GM12878 (cell line): ENCODE data around the gene ZBED2. TPM values are rescaled to one million over a fixed set of nuclear protein-coding genes. Genes with fewer than 3 reads are reported as not detected.

Experiments used
- ATAC-seq: fragments of 200-7000 bp; cut with Tn5 transposase; 3 replicates; pipeline ENCODE4 v1.9.1; 2020; ENCODE audit warnings: mild to moderate bottlenecking, moderate library complexity
- BruUV-seq: library from RNA; stranded (reverse); fragments of 400-500 nt; replicated peaks from 2 replicates; lab custom pipeline; 2021; lab: Mats Ljungman, UMichigan
- CTCF ChIA-PET: fragments of 300-600 bp; sonication (Branson Sonifier 250); formaldehyde crosslinking; extraction: SDS; loops from one replicate; lab custom pipeline; 2021; ENCODE audit warnings: inconsistent platforms; lab: Yijun Ruan, JAX
- POLR2A ChIA-PET: fragments of 350-600 bp; formaldehyde crosslinking; extraction: SDS; loops from one replicate; lab custom pipeline; 2021; ENCODE audit warnings: inconsistent platforms; lab: Charles Lee
- RAD21 ChIA-PET: fragments of 300-600 bp; sonication (Branson Sonifier 250); formaldehyde crosslinking; loops from one replicate; lab custom pipeline; 2023; ENCODE audit warnings: antibody characterized with exemption; ENCODE audit not compliant: unreplicated experiment; lab: Charles Lee
- SMC1A ChIA-PET: fragments of 300-600 bp; sonication (Branson Sonifier 250); formaldehyde crosslinking; loops from one replicate; lab custom pipeline; 2023; ENCODE audit not compliant: unreplicated experiment, uncharacterized antibody; lab: Charles Lee
- DNase-seq: peaks from one replicate; pipeline ENCODE4 v3.0.0-alpha.2; 2011; ENCODE audit warnings: low read depth, low spot score
- FAIRE-seq: peaks from 3 replicates; lab custom pipeline; 2011; peaks lifted over from hg19 to GRCh38; lab: Jason Lieb, UNC
- H2AFZ ChIP-seq: 2 replicates; pipeline ENCODE4 v1.6.0; 2011; ENCODE audit warnings: low read depth, low read length, control low read depth; ENCODE audit not compliant: control insufficient read depth
- H3K27ac ChIP-seq: 2 replicates; pipeline ENCODE4 v1.5.1; 2011; ENCODE audit warnings: control low read depth; ENCODE audit not compliant: control insufficient read depth, insufficient read depth
- H3K27me3 ChIP-seq, 2 experiments: replicated peaks in 1 of 2; 2 replicates each; pipeline versions ENCODE4 v1.6.0 to v1.6.1; 2011; ENCODE audit warnings: low read length in 1 of 2; ENCODE audit not compliant: control insufficient read depth in 2 of 2, insufficient read depth in 2 of 2
- H3K36me3 ChIP-seq, 2 experiments: 2 replicates each; pipeline ENCODE4 v1.5.1; 2011; ENCODE audit warnings: low read length in 1 of 2; ENCODE audit not compliant: control insufficient read depth in 2 of 2, insufficient read depth in 2 of 2
- H3K4me1 ChIP-seq: 2 replicates; pipeline ENCODE4 v1.6.1; 2011; ENCODE audit warnings: mild to moderate bottlenecking, low read length, moderate library complexity, mixed read lengths; ENCODE audit not compliant: control insufficient read depth, insufficient read depth
- H3K4me2 ChIP-seq: 2 replicates; pipeline ENCODE4 v1.6.0; 2011; ENCODE audit warnings: control low read depth; ENCODE audit not compliant: control insufficient read depth, insufficient read depth
- H3K4me3 ChIP-seq: fragments of 200-600 bp; sonication (generic); 2 replicates; pipeline ENCODE4 v1.5.1; 2016
- H3K79me2 ChIP-seq: 2 replicates; pipeline ENCODE4 v1.6.0; 2011; ENCODE audit warnings: low read length; ENCODE audit not compliant: control insufficient read depth, insufficient read depth
- H3K9ac ChIP-seq: 2 replicates; pipeline ENCODE4 v1.8.0; 2011; ENCODE audit warnings: low read length, control low read depth, mixed read lengths; ENCODE audit not compliant: control insufficient read depth, insufficient read depth
- H3K9me3 ChIP-seq: replicated peaks from 3 replicates; pipeline ENCODE4 v1.5.1; 2011; ENCODE audit warnings: mild to moderate bottlenecking, low read length; ENCODE audit not compliant: control insufficient read depth, insufficient read depth
- H4K20me1 ChIP-seq: 2 replicates; pipeline ENCODE4 v1.6.0; 2011; ENCODE audit not compliant: control insufficient read depth, insufficient read depth
- DPF2 ChIP-seq: fragments of 450-650 bp; IDR thresholded peaks from 2 replicates; pipeline ENCODE4 v1.6.1; 2017; ENCODE audit warnings: mild to moderate bottlenecking
- SP1 ChIP-seq: IDR thresholded peaks from one replicate; pipeline ENCODE4 v1.6.1; 2011; ENCODE audit warnings: low read depth, low read length
- SRF ChIP-seq, 2 experiments: IDR thresholded peaks; 2 replicates each; pipeline ENCODE4 v1.6.1; 2011; ENCODE audit warnings: low read depth in 2 of 2, low read length in 2 of 2, mild to moderate bottlenecking in 1 of 2, moderate library complexity in 1 of 2
- SUZ12 ChIP-seq: fragments of 200-600 bp; sonication (generic); IDR thresholded peaks from one replicate; pipeline ENCODE4 v1.6.1; 2018; ENCODE audit warnings: antibody characterized with exemption, mild to moderate bottlenecking; ENCODE audit not compliant: unreplicated experiment
- WGBS: methylation state at CpG from one replicate; pipeline ENCODE4 v1.1.6; 2016; ENCODE audit warnings: low lambda C conversion rate; ENCODE audit not compliant: insufficient replicate concordance, insufficient coverage; ENCODE audit errors: missing lambda C conversion rate; 5-methylcytosine and 5-hydroxymethylcytosine counted together
- in situ Hi-C: fragments of 300-500 bp; cut with MboI; formaldehyde crosslinking; loops from 9 replicates; pipeline ENCODE4 v1.14.3; 2018; ENCODE audit warnings: mixed read lengths
- intact Hi-C: fragments of 100-400 bp; cut with micrococcal nuclease; formaldehyde crosslinking; loops from one replicate; pipeline ENCODE4 v1.14.2; 2022; ENCODE audit not compliant: unreplicated experiment
- polyA plus RNA-seq, 11 experiments: library from polyadenylated mRNA; depleted of rRNA in 4 of 11; unstranded in 6 of 11; stranded (reverse) in 5 of 11; fragments of >200 nt; fragmentation: Nextera tagmentation in 4 of 11; fragmentation: Illumina TruSeq in 1 of 11; extraction: Ambion mirVana in 4 of 11; extraction: Trizol in 1 of 11; gene quantifications; 1 replicate in 1 of 11; 2 replicates in 10 of 11; pipeline versions ENCODE4 v1.2.1 to v1.2.3, GENCODE V29; 2011 to 2016; ENCODE audit warnings: inconsistent platforms in 2 of 11, missing spikeins in 2 of 11, low read depth in 1 of 11
- total RNA-seq, 4 experiments: library from RNA; depleted of rRNA in 3 of 4; stranded (reverse); fragments of >200 nt in 3 of 4; fragmentation: Illumina TruSeq in 1 of 4; extraction: Trizol in 1 of 4; gene quantifications; 2 replicates each; pipeline versions ENCODE4 v1.2.1 to v1.2.3, GENCODE V29; 2013 to 2021
- TF ChIP-seq, protein P1 (sequence below): fragments of 450-650 bp; IDR thresholded peaks from 2 replicates; pipeline ENCODE4 v1.6.1; 2017; ENCODE audit warnings: mild to moderate bottlenecking, low read depth, inconsistent platforms; ENCODE audit not compliant: poor library complexity, severe bottlenecking
- TF ChIP-seq, protein P2 (sequence below): fragments of 450-650 bp; IDR thresholded peaks from 2 replicates; pipeline ENCODE4 v1.6.1; 2017; ENCODE audit warnings: mild to moderate bottlenecking, moderate library complexity

ZBED2 gene
- total and polyA plus RNA-seq, 10 of the 15 experiments (the other 5 are each of a cell fraction or from before 2014, with no cell fraction given) = 0.02 to 0.24 (median 0.08) TPM; not detected in 3

DNA sequence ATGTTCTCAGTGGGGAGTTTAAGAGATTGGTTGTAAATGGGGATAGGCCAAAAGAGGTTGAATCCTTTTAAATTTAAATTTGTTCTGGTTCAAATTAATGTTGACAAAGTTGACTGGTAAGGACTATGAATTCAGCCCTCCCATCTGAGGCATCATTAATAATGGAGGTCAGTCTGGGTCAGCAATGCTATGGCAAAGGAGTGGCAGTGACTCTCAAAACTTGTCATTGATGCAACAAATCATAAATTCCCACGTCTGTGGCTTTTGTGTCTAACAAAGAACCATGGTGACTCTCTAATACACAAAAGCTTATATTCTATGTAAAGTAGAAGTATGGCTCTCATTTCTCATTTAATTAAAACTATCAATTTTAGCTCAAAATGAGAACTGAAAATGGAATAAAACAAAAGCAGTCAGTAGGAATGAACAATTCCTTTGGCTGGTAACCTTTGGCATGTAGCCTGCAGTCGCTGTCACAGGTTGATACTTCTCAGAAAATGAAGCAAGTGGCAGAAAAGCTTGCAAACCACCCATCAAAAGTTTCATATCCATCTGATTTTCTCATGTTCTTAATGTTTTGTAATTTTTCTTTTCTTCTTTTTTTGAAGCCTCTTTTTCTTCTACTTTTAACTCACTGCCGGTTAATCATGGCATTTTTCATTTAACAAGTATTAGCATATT lies 12.2 kb upstream of the ZBED2 start (continued):
- no peak for TF ChIP-seq SUZ12

DNA sequence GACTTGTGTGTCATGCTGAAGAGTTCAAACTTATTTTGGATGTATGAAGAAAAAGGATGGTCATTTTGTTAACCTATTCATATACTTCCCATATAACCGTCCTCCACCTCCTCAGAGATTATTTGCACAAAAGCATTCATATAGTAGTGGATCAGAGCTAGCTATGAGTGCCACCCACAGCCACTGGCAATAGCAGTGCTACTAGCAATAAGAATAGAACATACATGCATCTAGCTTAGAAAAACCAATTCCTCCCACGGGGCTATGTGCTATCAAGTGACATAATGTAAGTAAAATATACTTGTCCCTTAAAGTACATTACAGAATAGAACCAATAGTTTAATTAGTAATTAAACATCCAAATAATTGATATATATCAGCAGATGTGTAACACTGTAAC lies 10.3 kb upstream of the ZBED2 start:
- ChIA-PET CTCF (interaction anchor here (1.0 to 1.8 kb wide), 4 partner anchors 11 to 128 kb away, joined by 3 to 7 read pairs (median 4); no protein-coding TSS in a partner anchor), POLR2A (no interaction called here), SMC1A (interaction anchor here (0.6 to 1.5 kb wide), 2 partner anchors 91 to 310 kb away, joined by 3 to 4 read pairs; no protein-coding TSS in a partner anchor), RAD21 (no interaction called here)
- Histone ChIP-seq H3K9ac (no peak overlapping the region), H3K27me3 (no peaks in the 10 kb centered on the region), H2AFZ (no peak overlapping the region), H3K27ac (no peak overlapping the region), H3K79me2 (no peaks in the 10 kb centered on the region), H3K4me3 (no peak overlapping the region), H3K4me1 (no peaks in the 10 kb centered on the region), H3K36me3 (no peaks in the 10 kb centered on the region), H4K20me1 (no peaks in the 10 kb centered on the region), H3K9me3 (no peaks in the 10 kb centered on the region), H3K4me2 (no peak overlapping the region)
- 23% methylated on average over 2 of the region's 2 CpGs for WGBS
- in situ Hi-C loops = no loop called here
- no peak for ATAC-seq
- FAIRE-seq = no peak
- BruUV-seq = no TSS peak
- intact Hi-C loops = no loop called here
- no peak for DNase-seq
- TF ChIP-seq, protein P1, sequence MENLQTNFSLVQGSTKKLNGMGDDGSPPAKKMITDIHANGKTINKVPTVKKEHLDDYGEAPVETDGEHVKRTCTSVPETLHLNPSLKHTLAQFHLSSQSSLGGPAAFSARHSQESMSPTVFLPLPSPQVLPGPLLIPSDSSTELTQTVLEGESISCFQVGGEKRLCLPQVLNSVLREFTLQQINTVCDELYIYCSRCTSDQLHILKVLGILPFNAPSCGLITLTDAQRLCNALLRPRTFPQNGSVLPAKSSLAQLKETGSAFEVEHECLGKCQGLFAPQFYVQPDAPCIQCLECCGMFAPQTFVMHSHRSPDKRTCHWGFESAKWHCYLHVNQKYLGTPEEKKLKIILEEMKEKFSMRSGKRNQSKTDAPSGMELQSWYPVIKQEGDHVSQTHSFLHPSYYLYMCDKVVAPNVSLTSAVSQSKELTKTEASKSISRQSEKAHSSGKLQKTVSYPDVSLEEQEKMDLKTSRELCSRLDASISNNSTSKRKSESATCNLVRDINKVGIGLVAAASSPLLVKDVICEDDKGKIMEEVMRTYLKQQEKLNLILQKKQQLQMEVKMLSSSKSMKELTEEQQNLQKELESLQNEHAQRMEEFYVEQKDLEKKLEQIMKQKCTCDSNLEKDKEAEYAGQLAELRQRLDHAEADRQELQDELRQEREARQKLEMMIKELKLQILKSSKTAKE = no peak
- TF ChIP-seq DPF2 = no peak
- no peak for TF ChIP-seq SRF (IDR thresholded peaks at IDR 0.05; ENCODE audit: low read depth in 2 of 2, low read length in 2 of 2)
- TF ChIP-seq, protein P2, sequence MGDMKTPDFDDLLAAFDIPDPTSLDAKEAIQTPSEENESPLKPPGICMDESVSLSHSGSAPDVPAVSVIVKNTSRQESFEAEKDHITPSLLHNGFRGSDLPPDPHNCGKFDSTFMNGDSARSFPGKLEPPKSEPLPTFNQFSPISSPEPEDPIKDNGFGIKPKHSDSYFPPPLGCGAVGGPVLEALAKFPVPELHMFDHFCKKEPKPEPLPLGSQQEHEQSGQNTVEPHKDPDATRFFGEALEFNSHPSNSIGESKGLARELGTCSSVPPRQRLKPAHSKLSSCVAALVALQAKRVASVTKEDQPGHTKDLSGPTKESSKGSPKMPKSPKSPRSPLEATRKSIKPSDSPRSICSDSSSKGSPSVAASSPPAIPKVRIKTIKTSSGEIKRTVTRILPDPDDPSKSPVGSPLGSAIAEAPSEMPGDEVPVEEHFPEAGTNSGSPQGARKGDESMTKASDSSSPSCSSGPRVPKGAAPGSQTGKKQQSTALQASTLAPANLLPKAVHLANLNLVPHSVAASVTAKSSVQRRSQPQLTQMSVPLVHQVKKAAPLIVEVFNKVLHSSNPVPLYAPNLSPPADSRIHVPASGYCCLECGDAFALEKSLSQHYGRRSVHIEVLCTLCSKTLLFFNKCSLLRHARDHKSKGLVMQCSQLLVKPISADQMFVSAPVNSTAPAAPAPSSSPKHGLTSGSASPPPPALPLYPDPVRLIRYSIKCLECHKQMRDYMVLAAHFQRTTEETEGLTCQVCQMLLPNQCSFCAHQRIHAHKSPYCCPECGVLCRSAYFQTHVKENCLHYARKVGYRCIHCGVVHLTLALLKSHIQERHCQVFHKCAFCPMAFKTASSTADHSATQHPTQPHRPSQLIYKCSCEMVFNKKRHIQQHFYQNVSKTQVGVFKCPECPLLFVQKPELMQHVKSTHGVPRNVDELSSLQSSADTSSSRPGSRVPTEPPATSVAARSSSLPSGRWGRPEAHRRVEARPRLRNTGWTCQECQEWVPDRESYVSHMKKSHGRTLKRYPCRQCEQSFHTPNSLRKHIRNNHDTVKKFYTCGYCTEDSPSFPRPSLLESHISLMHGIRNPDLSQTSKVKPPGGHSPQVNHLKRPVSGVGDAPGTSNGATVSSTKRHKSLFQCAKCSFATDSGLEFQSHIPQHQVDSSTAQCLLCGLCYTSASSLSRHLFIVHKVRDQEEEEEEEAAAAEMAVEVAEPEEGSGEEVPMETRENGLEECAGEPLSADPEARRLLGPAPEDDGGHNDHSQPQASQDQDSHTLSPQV = no peak
- TF ChIP-seq SP1 = no peak
